ENCODE data around the gene TRIM59.

The TRIM59 gene

DNA sequence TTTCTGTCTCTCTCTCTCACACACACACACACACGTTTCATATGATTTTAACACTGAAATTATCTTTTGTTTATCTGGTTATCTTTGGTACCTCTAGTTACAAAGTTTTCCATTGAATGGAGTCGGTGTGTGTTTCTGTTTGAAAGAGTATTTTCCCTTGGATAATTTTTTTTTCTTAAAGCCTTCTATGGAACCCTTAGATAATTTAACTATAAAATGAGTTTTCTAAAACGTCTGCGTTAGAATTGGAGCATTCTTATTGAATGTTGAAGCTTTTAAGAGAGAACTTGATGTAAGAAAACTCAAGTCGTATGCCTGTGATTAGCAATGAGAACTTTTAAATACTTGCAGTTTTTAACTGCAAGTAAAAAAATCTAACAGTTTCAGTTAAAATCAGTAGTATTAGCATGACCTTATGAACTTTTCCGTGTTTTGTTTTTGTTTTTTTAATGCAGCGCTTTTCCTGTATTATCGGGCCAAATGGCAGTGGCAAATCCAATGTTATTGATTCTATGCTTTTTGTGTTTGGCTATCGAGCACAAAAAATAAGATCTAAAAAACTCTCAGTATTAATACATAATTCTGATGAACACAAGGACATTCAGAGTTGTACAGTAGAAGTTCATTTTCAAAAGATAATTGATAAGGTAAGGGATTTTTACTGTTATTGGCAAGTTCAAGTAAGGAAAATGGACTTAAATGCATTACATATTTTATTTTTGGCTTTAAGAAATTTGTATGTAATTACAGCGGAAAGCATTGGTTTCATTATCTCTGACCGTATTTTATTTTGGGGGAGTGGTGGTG, 47.2 kb downstream of the TRIM59 start:
- no peak for DNase-seq

- no peak for DNase-seq
Measured at GRCh38 chr3:160401291-160402095, 48.1 kb downstream of the TRIM59 start.

- peak; percentile 14 for DNase-seq
Measured at GRCh38 chr3:160400702-160401150, 48.9 kb downstream of the TRIM59 start.

DNA sequence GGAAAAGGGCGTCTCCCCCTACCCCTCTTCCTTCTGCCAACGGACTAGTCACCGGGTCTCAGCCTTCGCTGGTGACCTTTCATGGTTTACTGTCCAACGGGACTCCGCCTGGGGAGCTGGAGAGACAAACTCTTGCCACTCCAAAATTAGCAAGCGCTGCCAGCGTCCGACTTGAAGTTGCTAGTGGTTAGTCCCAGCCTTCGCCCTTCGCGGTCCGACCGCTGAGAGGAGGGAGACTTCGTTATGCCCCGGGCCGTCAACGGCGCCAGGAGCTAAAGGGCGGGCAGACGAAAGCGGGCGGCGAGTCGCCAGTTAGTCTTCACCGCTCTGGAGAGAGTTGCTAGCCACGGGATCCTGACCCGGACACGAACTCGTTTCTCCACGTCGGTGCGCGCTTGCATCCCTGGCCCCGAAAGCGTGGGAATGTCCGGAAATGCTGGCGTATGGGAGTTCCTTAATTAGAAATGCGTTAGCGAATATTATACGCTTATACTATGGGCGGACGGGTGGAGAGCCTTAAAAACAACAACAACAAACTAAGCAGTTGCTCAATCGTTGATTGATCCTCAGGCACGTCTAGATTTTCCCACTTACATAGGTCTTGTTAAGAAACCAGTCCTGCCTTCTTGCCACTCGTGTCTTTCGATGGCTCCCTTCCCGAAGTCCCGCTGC, 49.4 kb downstream of the TRIM59 start:
- DNase-seq: peak; percentile 32

DNA sequence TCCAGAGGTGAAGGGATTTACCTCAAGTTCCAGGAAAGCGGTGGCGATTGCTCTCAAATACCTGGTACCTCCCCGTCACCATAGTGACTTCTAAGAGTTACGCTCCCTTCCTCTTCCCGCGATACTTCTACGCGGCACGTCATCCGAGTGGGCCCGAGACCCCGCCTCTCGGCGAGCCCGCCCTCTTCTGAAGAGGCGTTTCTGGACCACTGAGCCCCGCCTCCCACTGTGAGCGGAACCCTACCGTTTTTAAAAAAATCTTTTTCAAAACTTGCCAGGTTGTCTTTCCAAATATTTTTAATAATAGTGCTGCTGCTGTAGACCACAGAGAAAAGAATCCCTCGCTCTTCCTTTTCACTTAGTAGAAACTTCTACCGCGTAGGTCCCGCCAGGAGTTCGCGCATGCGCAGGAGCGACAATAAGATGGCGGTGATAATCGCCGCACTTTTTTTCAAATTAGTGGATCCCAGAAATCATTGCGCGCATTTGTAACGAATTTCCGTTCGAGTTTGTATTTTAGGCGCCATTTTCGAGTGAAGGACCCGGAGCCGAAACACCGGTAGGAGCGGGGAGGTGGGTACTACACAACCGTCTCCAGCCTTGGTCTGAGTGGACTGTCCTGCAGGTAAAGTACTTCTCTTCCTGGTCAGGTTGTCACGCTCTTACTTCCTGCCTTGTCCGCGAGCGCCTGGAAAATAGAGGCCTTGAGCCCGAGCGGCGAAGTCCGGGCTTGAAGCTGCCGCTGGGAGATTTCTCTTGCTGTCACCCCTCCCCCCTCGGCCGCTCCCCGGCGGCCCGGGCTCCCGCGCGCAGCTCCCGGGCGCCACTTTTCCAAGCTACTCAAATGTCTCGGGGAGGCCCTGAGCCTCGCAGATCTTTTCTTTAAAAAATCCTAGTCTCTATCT, 50.2 kb downstream of the TRIM59 start, which contains the start of the genes IFT80 and SMC4:
Gene IFT80, minus strand, starts transcription at position 101 of the 905 bp plus-strand sequence. CDS start 14,625 bp downstream, outside the sequence.
Gene SMC4, plus strand, starts transcription at position 526 of the 905 bp plus-strand sequence. CDS start 1,177 bp downstream, outside the sequence.
- peak; percentile 95 for DNase-seq

DNA sequence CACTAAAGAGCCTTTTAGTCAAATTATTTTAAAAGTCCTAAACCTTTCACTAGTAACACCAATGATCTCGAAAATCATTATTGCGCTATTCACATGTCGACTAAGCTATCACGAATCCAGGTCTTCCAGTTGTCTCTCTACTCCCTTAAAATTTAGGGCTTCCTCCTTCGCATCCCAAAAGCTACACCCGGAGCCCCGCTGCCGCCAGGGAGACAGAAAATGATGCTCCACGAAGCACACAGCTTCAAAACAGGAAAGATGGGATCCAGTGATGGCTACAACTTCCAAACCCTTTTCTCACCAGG, 50.8 kb downstream of the TRIM59 start:
- no peak for DNase-seq

DNA sequence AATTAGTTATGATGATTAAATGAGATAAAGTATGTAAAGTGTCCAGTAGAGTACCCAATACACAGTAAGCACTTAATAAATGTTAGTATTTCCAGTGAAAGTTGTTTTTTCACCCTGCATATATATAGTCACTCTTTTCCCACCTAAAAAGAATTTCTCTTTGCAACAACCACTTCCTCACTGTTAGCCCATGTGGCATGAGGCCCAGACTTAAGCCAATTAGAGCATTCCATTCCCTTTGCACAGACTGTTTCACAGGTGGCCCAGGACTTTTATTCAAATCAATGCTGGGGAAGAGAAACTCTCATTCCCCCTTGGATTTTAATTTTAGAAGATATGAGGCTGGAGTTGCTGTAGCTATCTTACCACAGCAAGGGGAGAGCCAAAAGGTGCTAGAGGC, 54.3 kb downstream of the TRIM59 start:
- DNase-seq: no peak

GRCh38 chr3:160394009-160394392, 55.6 kb downstream of the TRIM59 start:
- DNase-seq: no peak

GRCh38 chr3:160393346-160394008, 56.1 kb downstream of the TRIM59 start:
- no peak for DNase-seq

GRCh38 chr3:160392798-160393197, 56.8 kb downstream of the TRIM59 start:
- no peak for DNase-seq

- no peak for DNase-seq
Measured at GRCh38 chr3:160390565-160391138, 58.9 kb downstream of the TRIM59 start.
